ENCODE data around the gene KRT2. TPM values are rescaled to one million over a fixed set of nuclear protein-coding genes. Genes with fewer than 3 reads are reported as not detected.

The KRT2 gene
- total RNA-seq, 2 experiments from 2014 or later = not detected

- ChIA-PET POLR2A (no interaction called here), CTCF (ENCODE audit: unreplicated experiment) (no interaction called here)
- H3K4me2 ChIP-seq (ENCODE audit: low read length) = no peak overlapping the region
- no peak overlapping the region for H2AFZ ChIP-seq (ENCODE audit: low read length)
- BruUV-seq (replicated peaks) = no TSS peak
- no peaks in the 10 kb centered on the region for H3K9me2 ChIP-seq (ENCODE audit: insufficient read depth, low read length)
- no peak overlapping the region for H3K27ac ChIP-seq (ENCODE audit: low read depth, low read length, poor library complexity, severe bottlenecking)
- no peak overlapping the region for H3K4me3 ChIP-seq (ENCODE audit: low read depth, low read length, poor library complexity, severe bottlenecking)
- intact Hi-C loops (cut with micrococcal nuclease; ENCODE audit: unreplicated experiment) = no loop called here
- no peaks in the 10 kb centered on the region for H3K4me1 ChIP-seq (ENCODE audit: insufficient read depth, low read length, poor library complexity, severe bottlenecking)
- H3K36me3 ChIP-seq (ENCODE audit: insufficient read depth, low read length) = no peaks in the 10 kb centered on the region
- H3K9me3 ChIP-seq (ENCODE audit: low read length) = no peaks in the 10 kb centered on the region
- H3K79me2 ChIP-seq (ENCODE audit: insufficient read depth, low read depth, low read length) = no peaks in the 10 kb centered on the region
- no peak for DNase-seq (ENCODE audit: low spot score)
- TF ChIP-seq EZH2phosphoT487 (IDR thresholded peaks at IDR 0.05; ENCODE audit: borderline replicate concordance, low read depth, low read length) = no peak
- TF ChIP-seq CTCF (conservative IDR thresholded peaks at IDR 0.05; ENCODE audit: low read length) = no peak
- no peaks in the 10 kb centered on the region for H4K20me1 ChIP-seq (ENCODE audit: insufficient read depth, low read length)
Observed at GRCh38 chr12:52631264-52631663, 20.7 kb downstream of the KRT2 start.

- no TSS peak for BruUV-seq (replicated peaks)
- TF ChIP-seq CTCF (conservative IDR thresholded peaks at IDR 0.05; ENCODE audit: low read length) = no peak
- no peak for TF ChIP-seq EZH2phosphoT487 (IDR thresholded peaks at IDR 0.05; ENCODE audit: borderline replicate concordance, low read depth, low read length)
- Histone ChIP-seq H3K27ac (ENCODE audit: low read depth, low read length, poor library complexity, severe bottlenecking) (no peak overlapping the region), H3K4me3 (ENCODE audit: low read depth, low read length, poor library complexity, severe bottlenecking) (no peak overlapping the region), H4K20me1 (ENCODE audit: insufficient read depth, low read length) (no peaks in the 10 kb centered on the region), H3K9me3 (ENCODE audit: low read length) (no peaks in the 10 kb centered on the region), H3K36me3 (ENCODE audit: insufficient read depth, low read length) (no peaks in the 10 kb centered on the region), H2AFZ (ENCODE audit: low read length) (no peak overlapping the region), H3K4me2 (ENCODE audit: low read length) (no peak overlapping the region), H3K79me2 (ENCODE audit: insufficient read depth, low read depth, low read length) (no peaks in the 10 kb centered on the region), H3K9me2 (ENCODE audit: insufficient read depth, low read length) (no peaks in the 10 kb centered on the region), H3K4me1 (ENCODE audit: insufficient read depth, low read length, poor library complexity, severe bottlenecking) (no peaks in the 10 kb centered on the region)
- no peak for DNase-seq (ENCODE audit: low spot score)
- ChIA-PET CTCF (ENCODE audit: unreplicated experiment) (no interaction called here), POLR2A (no interaction called here)
- intact Hi-C loops (cut with micrococcal nuclease; ENCODE audit: unreplicated experiment) = no loop called here
Observed at GRCh38 chr12:52630599-52631200, 21.3 kb downstream of the KRT2 start.

GRCh38 chr12:52630008-52630500, 22.0 kb downstream of the KRT2 start:
- no peak for DNase-seq (ENCODE audit: low spot score)
- no peaks in the 10 kb centered on the region for H3K9me2 ChIP-seq (ENCODE audit: insufficient read depth, low read length)
- no peaks in the 10 kb centered on the region for H3K79me2 ChIP-seq (ENCODE audit: insufficient read depth, low read depth, low read length)
- no TSS peak for BruUV-seq (replicated peaks)
- TF ChIP-seq CTCF (conservative IDR thresholded peaks at IDR 0.05; ENCODE audit: low read length) (no peak), EZH2phosphoT487 (IDR thresholded peaks at IDR 0.05; ENCODE audit: borderline replicate concordance, low read depth, low read length) (no peak)
- no peaks in the 10 kb centered on the region for H4K20me1 ChIP-seq (ENCODE audit: insufficient read depth, low read length)
- ChIA-PET POLR2A (no interaction called here), CTCF (ENCODE audit: unreplicated experiment) (no interaction called here)
- H3K4me2 ChIP-seq (ENCODE audit: low read length) = no peak overlapping the region
- no peak overlapping the region for H2AFZ ChIP-seq (ENCODE audit: low read length)
- intact Hi-C loops (cut with micrococcal nuclease; ENCODE audit: unreplicated experiment) = no loop called here
- H3K9me3 ChIP-seq (ENCODE audit: low read length) = no peaks in the 10 kb centered on the region
- H3K27ac ChIP-seq (ENCODE audit: low read depth, low read length, poor library complexity, severe bottlenecking) = no peak overlapping the region
- H3K4me3 ChIP-seq (ENCODE audit: low read depth, low read length, poor library complexity, severe bottlenecking) = no peak overlapping the region
- H3K4me1 ChIP-seq (ENCODE audit: insufficient read depth, low read length, poor library complexity, severe bottlenecking) = no peaks in the 10 kb centered on the region
- no peaks in the 10 kb centered on the region for H3K36me3 ChIP-seq (ENCODE audit: insufficient read depth, low read length)

All from OCI-LY7 (cell line).